HepG2 (cell line): ENCODE measurements around the gene GARIN3. TPM values are rescaled to one million over a fixed set of nuclear protein-coding genes. Genes with fewer than 3 reads are reported as not detected.

ENCODE experiments used
- ARHGAP35 ChIP-seq: sonication (generic); formaldehyde crosslinking; IDR thresholded peaks from 2 replicates; pipeline ENCODE4 v1.9.0; 2022; ENCODE audit warnings: mild to moderate bottlenecking, inconsistent platforms, moderate library complexity, missing genetic modification reagents, borderline replicate concordance
- CCAR2 ChIP-seq: fragments of 200-400 bp; formaldehyde crosslinking; optimal IDR thresholded peaks from 2 replicates; pipeline ENCODE3; 2018; ENCODE audit warnings: low read depth, mild to moderate bottlenecking, low read length, moderate library complexity
- CEBPZ ChIP-seq: IDR thresholded peaks from 2 replicates; pipeline ENCODE4 v1.6.1; 2012; ENCODE audit warnings: low read length, improper control_type of control experiment
- GTF2F1 ChIP-seq: fragments of 150-350 bp; IDR thresholded peaks from 2 replicates; pipeline ENCODE4 v1.6.1; 2014; ENCODE audit warnings: low read length
- KDM5B ChIP-seq: sonication (generic); formaldehyde crosslinking; IDR thresholded peaks from 2 replicates; pipeline ENCODE4 v1.4.0; 2020; ENCODE audit warnings: missing genetic modification reagents, mild to moderate bottlenecking, borderline replicate concordance
- KMT2B ChIP-seq: IDR thresholded peaks from 2 replicates; pipeline ENCODE4 v1.6.1; 2016; ENCODE audit warnings: missing genetic modification reagents, missing compliant biosample characterization
- MTA1 ChIP-seq: sonication (generic); formaldehyde crosslinking; IDR thresholded peaks from 2 replicates; pipeline ENCODE4 v1.4.0; 2020; ENCODE audit warnings: missing genetic modification reagents, mild to moderate bottlenecking, borderline replicate concordance
- PHF20 ChIP-seq: sonication (generic); formaldehyde crosslinking; IDR thresholded peaks from 2 replicates; pipeline ENCODE4 v1.5.0; 2020; ENCODE audit warnings: mild to moderate bottlenecking, missing genetic modification reagents
- SAFB2 ChIP-seq: sonication (generic); formaldehyde crosslinking; IDR thresholded peaks from 2 replicates; pipeline ENCODE4 v1.5.1; 2020; ENCODE audit warnings: missing genetic modification reagents, low read depth, mild to moderate bottlenecking, borderline replicate concordance
- SIX4 ChIP-seq: sonication (generic); formaldehyde crosslinking; IDR thresholded peaks from 2 replicates; pipeline ENCODE4 v1.4.0; 2020; ENCODE audit warnings: missing genetic modification reagents
- TRIM22 ChIP-seq: fragments of 450-650 bp; IDR thresholded peaks from 2 replicates; pipeline ENCODE4 v1.6.1; 2017
- U2AF2 ChIP-seq: fragments of 200-400 bp; formaldehyde crosslinking; IDR thresholded peaks from 2 replicates; pipeline ENCODE4 v1.6.1; 2017; ENCODE audit warnings: low read depth, mild to moderate bottlenecking, low read length
- ZNF205 ChIP-seq: IDR thresholded peaks from 2 replicates; pipeline ENCODE4 v1.6.1; 2018; ENCODE audit warnings: missing biosample characterization, missing genetic modification reagents
- ZNF383 ChIP-seq: sonication (generic); formaldehyde crosslinking; IDR thresholded peaks from 2 replicates; pipeline ENCODE4 v1.4.0; 2020; ENCODE audit warnings: missing genetic modification reagents, mild to moderate bottlenecking, borderline replicate concordance
- polyA plus RNA-seq, 8 experiments: library from polyadenylated mRNA; depleted of rRNA in 3 of 8; stranded (reverse) in 7 of 8; unstranded in 1 of 8; fragments of >200 nt; fragmentation: Illumina TruSeq in 4 of 8; extraction: Trizol in 4 of 8; gene quantifications; 2 replicates each; pipeline versions ENCODE4 v1.2.1 to v1.2.3, GENCODE V29; 2011 to 2016; ENCODE audit warnings: low read depth in 4 of 8, missing spikeins in 1 of 8, mixed read lengths in 1 of 8; ENCODE audit not compliant: insufficient read depth in 1 of 8
- total RNA-seq, 5 experiments: library from RNA; depleted of rRNA; stranded (reverse); fragments of >200 nt; fragmentation: Illumina TruSeq; extraction: Trizol; gene quantifications; 2 replicates each; pipeline ENCODE4 v1.2.3, GENCODE V29; 2016; ENCODE audit warnings: low read depth in 1 of 5

Gene GARIN3
- total and polyA plus RNA-seq, 2 of the 13 experiments (the other 11 are each of a cell fraction or from before 2014, with no cell fraction given) = not detected

GRCh38 chr5:157142317-157143126 is 23.5 kb downstream of the GARIN3 start, which contains the start of gene MED7 (continued):
- TF ChIP-seq CEBPZ (no peak), GTF2F1 (no peak), CCAR2 (no peak), SIX4 (CRISPR knock-in tag) (peak; percentile 63; the same call in 1 of the 2 replicates), U2AF2 (no peak), ARHGAP35 (CRISPR knock-in tag) (peak; percentile 93), MTA1 (CRISPR knock-in tag) (0 out of 2 replicates have a peak, but pooled peaks have one; percentile 24), TRIM22 (no peak), PHF20 (peak; percentile 72), ZNF383 (CRISPR knock-in tag) (no peak), ZNF205 (CRISPR knock-in tag) (0 out of 2 replicates have a peak, but pooled peaks have one; percentile 59), SAFB2 (no peak; the same call in 1 of the 2 replicates), KDM5B (peak; percentile 78; the same call in 1 of the 2 replicates), KMT2B (CRISPR knock-in tag) (peak; percentile 60)
- TF ChIP-seq, all 625 proteins: peak for 180
